Measurements from ENCODE around the gene CDCP1. TPM values are rescaled to one million over a fixed set of nuclear protein-coding genes. Genes with fewer than 3 reads are reported as not detected.
A peak's percentile ranks its signal among the peaks of the same experiment; 100 is the strongest.

CDCP1 gene
- total and polyA plus RNA-seq, 4 donors, result 1.6 to 20.7 (median 4.2) TPM

GRCh38 chr3:45051685-45052084 is 94.5 kb downstream of the CDCP1 start:
- no peak for DNase-seq
- ATAC-seq (ENCODE audit: insufficient read depth, low FRiP score), result no peak
- H3K27ac ChIP-seq (ENCODE audit: low read depth in 1 of 2, low read length in 1 of 2), result no peak overlapping the region

GRCh38 chr3:45049807-45050206 is 96.4 kb downstream of the CDCP1 start:
- no peak for ATAC-seq (ENCODE audit: insufficient read depth, low FRiP score)
- H3K9ac ChIP-seq (ENCODE audit: insufficient read depth in 1 of 2, low read length in 2 of 2), result no peak overlapping the region
- H3K27me3 ChIP-seq (ENCODE audit: control insufficient read depth in 3 of 3, insufficient read depth in 3 of 3, low read length in 2 of 3), result peaks cover 0 to 4% (median 0%) of the 10 kb centered on the region in 3 donors
- peak overlapping the region; percentile 13 for H3K4me3 ChIP-seq
- TF ChIP-seq, protein P1, sequence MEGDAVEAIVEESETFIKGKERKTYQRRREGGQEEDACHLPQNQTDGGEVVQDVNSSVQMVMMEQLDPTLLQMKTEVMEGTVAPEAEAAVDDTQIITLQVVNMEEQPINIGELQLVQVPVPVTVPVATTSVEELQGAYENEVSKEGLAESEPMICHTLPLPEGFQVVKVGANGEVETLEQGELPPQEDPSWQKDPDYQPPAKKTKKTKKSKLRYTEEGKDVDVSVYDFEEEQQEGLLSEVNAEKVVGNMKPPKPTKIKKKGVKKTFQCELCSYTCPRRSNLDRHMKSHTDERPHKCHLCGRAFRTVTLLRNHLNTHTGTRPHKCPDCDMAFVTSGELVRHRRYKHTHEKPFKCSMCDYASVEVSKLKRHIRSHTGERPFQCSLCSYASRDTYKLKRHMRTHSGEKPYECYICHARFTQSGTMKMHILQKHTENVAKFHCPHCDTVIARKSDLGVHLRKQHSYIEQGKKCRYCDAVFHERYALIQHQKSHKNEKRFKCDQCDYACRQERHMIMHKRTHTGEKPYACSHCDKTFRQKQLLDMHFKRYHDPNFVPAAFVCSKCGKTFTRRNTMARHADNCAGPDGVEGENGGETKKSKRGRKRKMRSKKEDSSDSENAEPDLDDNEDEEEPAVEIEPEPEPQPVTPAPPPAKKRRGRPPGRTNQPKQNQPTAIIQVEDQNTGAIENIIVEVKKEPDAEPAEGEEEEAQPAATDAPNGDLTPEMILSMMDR (IDR thresholded peaks at IDR 0.05; ENCODE audit: control extremely low read depth, extremely low read depth), result no peak
- peaks cover 0 to 5% (median 2%) of the 10 kb centered on the region in 5 donors for H3K4me1 ChIP-seq (ENCODE audit: control insufficient read depth in 5 of 5, insufficient read depth in 5 of 5, low read length in 5 of 5)
- no peaks in the 10 kb centered on the region for H3K9me3 ChIP-seq (ENCODE audit: control insufficient read depth in 4 of 4, insufficient read depth in 3 of 4, low read length in 3 of 4)
- whole genome bisulfite sequencing, 2 donors, result 90 to 93% methylated on average over 4 of the region's 4 CpGs
- no peak for DNase-seq
- H3K27ac ChIP-seq (ENCODE audit: low read depth in 1 of 2, low read length in 1 of 2), result no peak overlapping the region
- H3K36me3 ChIP-seq (ENCODE audit: control insufficient read depth in 4 of 4, insufficient read depth in 4 of 4, low read length in 4 of 4), result no peaks in the 10 kb centered on the region

More at GRCh38 chr3:45051685-45052084, 94.5 kb downstream of the CDCP1 start:
- Histone ChIP-seq H3K9me3 (ENCODE audit: control insufficient read depth in 4 of 4, insufficient read depth in 3 of 4, low read length in 3 of 4) (no peaks in the 10 kb centered on the region), H3K4me1 (ENCODE audit: control insufficient read depth in 5 of 5, insufficient read depth in 5 of 5, low read length in 5 of 5) (peaks cover 0 to 10% (median 2%) of the 10 kb centered on the region in 5 donors), H3K36me3 (ENCODE audit: control insufficient read depth in 4 of 4, insufficient read depth in 4 of 4, low read length in 4 of 4) (no peaks in the 10 kb centered on the region), H3K4me3 (no peak overlapping the region), H3K9ac (ENCODE audit: insufficient read depth in 1 of 2, low read length in 2 of 2) (no peak overlapping the region), H3K27me3 (ENCODE audit: control insufficient read depth in 3 of 3, insufficient read depth in 3 of 3, low read length in 2 of 3) (peaks cover 0 to 4% (median 0%) of the 10 kb centered on the region in 3 donors)
- WGBS, 2 donors, result 92 to 93% methylated on average over 6 of the region's 6 CpGs
- TF ChIP-seq, protein P1 (IDR thresholded peaks at IDR 0.05; ENCODE audit: control extremely low read depth, extremely low read depth), result no peak

GRCh38 chr3:45048244-45048643 is 97.9 kb downstream of the CDCP1 start:
- 71 to 82% methylated on average over 4 of the region's 4 CpGs for WGBS, 2 donors

More at GRCh38 chr3:45048244-45048643, 97.9 kb downstream of the CDCP1 start:
- ATAC-seq (ENCODE audit: insufficient read depth, low FRiP score) (no peak), DNase-seq (no peak)
- Histone ChIP-seq H3K4me3 (no peak overlapping the region), H3K4me1 (ENCODE audit: control insufficient read depth in 5 of 5, insufficient read depth in 5 of 5, low read length in 5 of 5) (no peaks in the 10 kb centered on the region), H3K27ac (ENCODE audit: low read depth in 1 of 2, low read length in 1 of 2) (no peak overlapping the region), H3K36me3 (ENCODE audit: control insufficient read depth in 4 of 4, insufficient read depth in 4 of 4, low read length in 4 of 4) (no peaks in the 10 kb centered on the region), H3K9ac (ENCODE audit: insufficient read depth in 1 of 2, low read length in 2 of 2) (no peak overlapping the region), H3K9me3 (ENCODE audit: control insufficient read depth in 4 of 4, insufficient read depth in 3 of 4, low read length in 3 of 4) (no peaks in the 10 kb centered on the region), H3K27me3 (ENCODE audit: control insufficient read depth in 3 of 3, insufficient read depth in 3 of 3, low read length in 2 of 3) (peaks cover 0 to 4% (median 0%) of the 10 kb centered on the region in 3 donors)
- TF ChIP-seq, protein P1 (IDR thresholded peaks at IDR 0.05; ENCODE audit: control extremely low read depth, extremely low read depth), result no peak

Data from lung (tissue), 12 donors.